ENCODE measurements around the gene RNU6-1. TPM values are rescaled to one million over a fixed set of nuclear protein-coding genes. Genes with fewer than 3 reads are reported as not detected.

Gene RNU6-1
- total RNA-seq, 2 experiments from 2014 or later = not detected

Other genes with a start within 250 kb of the RNU6-1 start
- gene SKOR1, start 14.5 kb downstream of the RNU6-1 start, total RNA-seq = under 1 TPM; 0.23 to 0.25 TPM
- 10 to 100 TPM; 39.1 to 43.4 TPM for gene PIAS1, start 214.3 kb upstream of the RNU6-1 start, total RNA-seq